H1 (cell line): ENCODE results near the gene MAPK9. TPM values are rescaled to one million over a fixed set of nuclear protein-coding genes. Genes with fewer than 3 reads are reported as not detected.

Experiments used
- CTCF ChIA-PET: fragments of 300-600 bp; sonication (Branson Sonifier 250); formaldehyde crosslinking; loops from one replicate; lab custom pipeline; 2021; ENCODE audit not compliant: partially characterized antibody; lab: Charles Lee
- POLR2A ChIA-PET: fragments of 300-600 bp; sonication (Branson Sonifier 250); formaldehyde crosslinking; loops from one replicate; lab custom pipeline; 2021; ENCODE audit warnings: inconsistent platforms; ENCODE audit not compliant: partially characterized antibody; lab: Charles Lee
- DNase-seq, 2 experiments: peaks; one replicate each; pipeline versions ENCODE4 v3.0.0 to v3.0.0-alpha.2; 2010 to 2022; ENCODE audit warnings: low spot score in 2 of 2, low read depth in 1 of 2, mixed read lengths in 1 of 2
- FAIRE-seq: peaks from 2 replicates; lab custom pipeline; 2011; peaks lifted over from hg19 to GRCh38; lab: Jason Lieb, UNC
- H2AFZ ChIP-seq: 2 replicates; pipeline ENCODE4 v1.8.1; 2012; ENCODE audit warnings: low read length, inconsistent platforms
- H2AK5ac ChIP-seq: 2 replicates; pipeline ENCODE4 v1.6.1; 2013; ENCODE audit warnings: low read depth, low read length
- H2BK120ac ChIP-seq: replicated peaks from 2 replicates; pipeline ENCODE3; 2013; ENCODE audit warnings: low read depth, low read length, inconsistent platforms
- H2BK12ac ChIP-seq: 2 replicates; pipeline ENCODE4 v1.6.1; 2013; ENCODE audit warnings: low read depth, low read length
- H2BK15ac ChIP-seq: 2 replicates; pipeline ENCODE4 v1.6.1; 2013; ENCODE audit warnings: low read length
- H2BK20ac ChIP-seq: 2 replicates; pipeline ENCODE4 v1.6.1; 2013; ENCODE audit warnings: low read length
- H2BK5ac ChIP-seq: 2 replicates; pipeline ENCODE4 v1.6.1; 2013; ENCODE audit warnings: low read depth, low read length
- H3K14ac ChIP-seq: 2 replicates; pipeline ENCODE4 v1.6.1; 2013; ENCODE audit warnings: inconsistent platforms; ENCODE audit not compliant: insufficient read length
- H3K18ac ChIP-seq: 2 replicates; pipeline ENCODE4 v1.6.1; 2013; ENCODE audit warnings: low read length; ENCODE audit errors: extremely low read depth
- H3K23ac ChIP-seq: 2 replicates; pipeline ENCODE4 v1.6.1; 2013; ENCODE audit warnings: inconsistent platforms; ENCODE audit not compliant: insufficient read length
- H3K23me2 ChIP-seq: 2 replicates; pipeline ENCODE4 v1.6.1; 2013; ENCODE audit warnings: low read depth, low read length
- H3K27ac ChIP-seq: 2 replicates; pipeline ENCODE4 v1.6.1; 2011; ENCODE audit warnings: low read depth, low read length, inconsistent platforms
- H3K27me3 ChIP-seq, 4 experiments: replicated peaks in 1 of 4; 1 replicate in 1 of 4; 2 replicates in 3 of 4; pipeline versions ENCODE4 v1.6.1 to v1.8.1; 2011 to 2013; ENCODE audit warnings: low read length in 3 of 4, mild to moderate bottlenecking in 3 of 4, inconsistent platforms in 2 of 4, mixed read lengths in 2 of 4, moderate library complexity in 1 of 4; ENCODE audit not compliant: control insufficient read depth in 3 of 4, insufficient read depth in 3 of 4; ENCODE audit errors: extremely low read depth in 1 of 4
- H3K36me3 ChIP-seq, 4 experiments: 2 replicates each; pipeline versions ENCODE4 v1.6.1 to v1.8.1; 2011 to 2013; ENCODE audit warnings: mild to moderate bottlenecking in 4 of 4, low read length in 3 of 4, moderate library complexity in 2 of 4, control low read depth in 1 of 4, inconsistent platforms in 1 of 4; ENCODE audit not compliant: insufficient read depth in 4 of 4, control insufficient read depth in 2 of 4
- H3K4ac ChIP-seq: replicated peaks from 2 replicates; pipeline ENCODE3; 2013; ENCODE audit warnings: low read length, low read depth, mixed read lengths, inconsistent platforms; ENCODE audit not compliant: insufficient read length
- H3K4me1 ChIP-seq, 4 experiments: replicated peaks in 1 of 4; 1 replicate in 1 of 4; 2 replicates in 3 of 4; pipeline versions ENCODE4 v1.6.1 to v1.8.1; 2011 to 2013; ENCODE audit warnings: low read length in 3 of 4, inconsistent platforms in 2 of 4, mixed read lengths in 1 of 4; ENCODE audit not compliant: insufficient read depth in 4 of 4, control insufficient read depth in 3 of 4
- H3K4me2 ChIP-seq, 2 experiments: 2 replicates each; pipeline versions ENCODE4 v1.6.1 to v1.8.1; 2011 to 2013; ENCODE audit warnings: low read depth in 2 of 2, low read length in 2 of 2, control low read depth in 1 of 2, inconsistent platforms in 1 of 2, mild to moderate bottlenecking in 1 of 2; ENCODE audit not compliant: insufficient read depth in 1 of 2
- H3K4me3 ChIP-seq, 4 experiments: fragments of 200-600, 300-600 bp in 1 of 4; sonication (generic), shearing (Covaris generic), sonication (Bioruptor Twin) in 1 of 4; 2 replicates each; pipeline versions ENCODE4 v1.5.1 to v1.8.1; 2011 to 2016; ENCODE audit warnings: low read length in 4 of 4, low read depth in 3 of 4, control low read depth in 2 of 4, inconsistent platforms in 2 of 4, mild to moderate bottlenecking in 2 of 4, mixed read lengths in 1 of 4, moderate library complexity in 1 of 4; ENCODE audit not compliant: insufficient read depth in 2 of 4; ENCODE audit errors: extremely low read depth in 1 of 4
- H3K56ac ChIP-seq: replicated peaks from 2 replicates; pipeline ENCODE3; 2013; ENCODE audit warnings: low read depth, mild to moderate bottlenecking, mixed read lengths, low read length, inconsistent platforms; ENCODE audit not compliant: insufficient read length
- H3K79me1 ChIP-seq: 2 replicates; pipeline ENCODE4 v1.6.1; 2013; ENCODE audit warnings: low read depth, low read length, control low read depth
- H3K79me2 ChIP-seq, 2 experiments: 2 replicates each; pipeline versions ENCODE4 v1.6.1 to v1.8.1; 2012 to 2013; ENCODE audit warnings: low read length in 2 of 2, mild to moderate bottlenecking in 2 of 2, inconsistent platforms in 1 of 2; ENCODE audit not compliant: insufficient read depth in 2 of 2, control insufficient read depth in 1 of 2
- H3K9ac ChIP-seq, 4 experiments: replicated peaks in 1 of 4; 1 replicate in 1 of 4; 2 replicates in 3 of 4; pipeline versions ENCODE4 v1.6.1 to v1.8.1; 2011 to 2013; ENCODE audit warnings: low read depth in 3 of 4, low read length in 3 of 4, control low read depth in 2 of 4, mild to moderate bottlenecking in 2 of 4, moderate library complexity in 2 of 4, inconsistent platforms in 1 of 4; ENCODE audit errors: extremely low read depth in 1 of 4
- H3K9me3 ChIP-seq, 2 experiments: 2 replicates each; pipeline versions ENCODE4 v1.6.1 to v1.8.1; 2012 to 2013; ENCODE audit warnings: mild to moderate bottlenecking in 2 of 2, moderate library complexity in 2 of 2, control low read depth in 1 of 2, inconsistent platforms in 1 of 2, low read depth in 1 of 2, low read length in 1 of 2, mixed read lengths in 1 of 2; ENCODE audit not compliant: insufficient read depth in 2 of 2
- H4K20me1 ChIP-seq, 2 experiments: replicated peaks in 1 of 2; 2 replicates each; pipeline versions ENCODE3 to v1.8.1; 2011 to 2013; ENCODE audit warnings: inconsistent platforms in 2 of 2, low read length in 2 of 2, mild to moderate bottlenecking in 1 of 2; ENCODE audit not compliant: insufficient read depth in 2 of 2, control insufficient read depth in 1 of 2
- H4K5ac ChIP-seq: 2 replicates; pipeline ENCODE4 v1.6.1; 2013; ENCODE audit warnings: low read length, low read depth, mixed read lengths, inconsistent platforms; ENCODE audit not compliant: insufficient read length
- H4K8ac ChIP-seq: 2 replicates; pipeline ENCODE4 v1.8.0; 2013; ENCODE audit warnings: mild to moderate bottlenecking, moderate library complexity, low read length, inconsistent platforms; ENCODE audit not compliant: insufficient read depth; ENCODE audit errors: extremely low read depth
- H4K91ac ChIP-seq: replicated peaks from 2 replicates; pipeline ENCODE3; 2013; ENCODE audit warnings: low read length, mixed read lengths, inconsistent platforms; ENCODE audit not compliant: insufficient read length
- ASH2L ChIP-seq: fragments of 200-600, 300-600 bp; sonication (generic); IDR thresholded peaks from one replicate; pipeline ENCODE4 v1.7.1; 2017; ENCODE audit warnings: low read length
- BACH1 ChIP-seq: IDR thresholded peaks from 2 replicates; pipeline ENCODE4 v1.6.1; 2012; ENCODE audit warnings: low read length, improper control_type of control experiment
- BRCA1 ChIP-seq: IDR thresholded peaks from 2 replicates; pipeline ENCODE4 v1.6.1; 2012; ENCODE audit warnings: low read depth, low read length, improper control_type of control experiment
- CHD2 ChIP-seq: IDR thresholded peaks from 2 replicates; pipeline ENCODE4 v1.6.1; 2012; ENCODE audit warnings: low read length, improper control_type of control experiment
- CTCF ChIP-seq, 3 experiments: IDR thresholded peaks; 1 replicate in 2 of 3; 2 replicates in 1 of 3; pipeline versions ENCODE4 v1.5.1 to v1.6.1; 2011; ENCODE audit warnings: low read length in 3 of 3, mild to moderate bottlenecking in 3 of 3, inconsistent platforms in 2 of 3, low read depth in 1 of 3, moderate library complexity in 1 of 3; ENCODE audit not compliant: insufficient read depth in 1 of 3; ENCODE audit errors: control extremely low read depth in 1 of 3
- JUND ChIP-seq: IDR thresholded peaks from 2 replicates; pipeline ENCODE4 v1.6.1; 2011; ENCODE audit warnings: mild to moderate bottlenecking, improper control_type of control experiment, low read length
- KDM1A ChIP-seq: fragments of 200-600, 300-600 bp; sonication (generic); IDR thresholded peaks from 2 replicates; pipeline ENCODE4 v1.7.1; 2016; ENCODE audit warnings: mild to moderate bottlenecking, low read length, borderline replicate concordance
- SP4 ChIP-seq: IDR thresholded peaks from 2 replicates; pipeline ENCODE4 v1.6.1; 2012; ENCODE audit warnings: low read length, inconsistent platforms
- YY1 ChIP-seq: IDR thresholded peaks from 2 replicates; pipeline ENCODE4 v1.6.1; 2011; ENCODE audit warnings: low read depth, mild to moderate bottlenecking, low read length
- WGBS, 2 experiments: shearing (Covaris generic) in 1 of 2; methylation state at CpG; one replicate each; pipeline versions ENCODE4 v1.1.6 to v1.1.7; 2013 to 2015; ENCODE audit warnings: low lambda C conversion rate in 2 of 2, mixed read lengths in 2 of 2, inconsistent platforms in 1 of 2, low coverage in 1 of 2, missing lambda C conversion rate in 1 of 2; ENCODE audit not compliant: insufficient replicate concordance in 2 of 2, insufficient coverage in 1 of 2, insufficient read length in 1 of 2; ENCODE audit errors: extremely low coverage in 1 of 2, missing lambda C conversion rate in 1 of 2; 5-methylcytosine and 5-hydroxymethylcytosine counted together
- polyA plus RNA-seq, 7 experiments: library from polyadenylated mRNA; depleted of rRNA in 3 of 7; stranded (reverse) in 5 of 7; unstranded in 2 of 7; fragments of >200 nt in 5 of 7; fragments of 200-250 nt in 2 of 7; gene quantifications; 1 replicate in 5 of 7; 2 replicates in 1 of 7; 4 replicates in 1 of 7; pipeline versions ENCODE4 v1.2.1 to v1.2.3, GENCODE V29; 2011 to 2013; ENCODE audit warnings: missing spikeins in 2 of 7, mixed read lengths in 2 of 7
- total RNA-seq: library from RNA; stranded (reverse); fragmentation: NEBNext Ultra II Directional; extraction: Animal tissue kit (Norgen Biotek cat#: 25700); gene quantifications from 2 replicates; pipeline ENCODE4 v1.2.1, GENCODE V29; 2021
- TF ChIP-seq, protein P1 (sequence below): IDR thresholded peaks from 2 replicates; pipeline ENCODE4 v1.6.1; 2012; ENCODE audit warnings: low read length, inconsistent platforms

MAPK9 gene
- total and polyA plus RNA-seq, 2 of the 8 experiments (the other 6 are each of a cell fraction or from before 2014, with no cell fraction given) = 22.3 to 43.7 TPM

- Histone ChIP-seq H4K91ac (no peak overlapping the region), H2BK20ac (no peak overlapping the region), H4K20me1 (peaks cover 0 to 4% of the 10 kb centered on the region in 2 experiments), H3K27ac (no peak overlapping the region), H3K4me1 (peaks cover 22 to 43% (median 31%) of the 10 kb centered on the region in 4 experiments), H3K9ac (no peak overlapping the region), H3K14ac (no peak overlapping the region), H3K4ac (no peak overlapping the region), H2BK15ac (no peak overlapping the region), H3K4me3 (no peak overlapping the region), H3K18ac (no peak overlapping the region; the same call in 1 of the 2 replicates), H3K36me3 (peaks cover 4 to 24% (median 17%) of the 10 kb centered on the region in 4 experiments), H2BK5ac (no peak overlapping the region), H4K5ac (peak overlapping the region; percentile 41), H2AFZ (no peak overlapping the region), H2BK12ac (no peak overlapping the region), H2AK5ac (no peak overlapping the region; the same call in 1 of the 2 replicates), H3K23ac (no peak overlapping the region), H4K8ac (no peak overlapping the region; the same call in 1 of the 2 replicates), H3K9me3 (no peaks in the 10 kb centered on the region), H3K79me2 (peaks cover 8 to 47% of the 10 kb centered on the region in 2 experiments; a peak in 3 of 4 replicates), H3K56ac (no peak overlapping the region), H3K79me1 (peaks cover 12% of the 10 kb centered on the region), H3K27me3 (no peaks in the 10 kb centered on the region), H2BK120ac (no peak overlapping the region), H3K23me2 (peaks cover 2% of the 10 kb centered on the region; the same call in 1 of the 2 replicates), H3K4me2 (no peak overlapping the region)
- ChIA-PET POLR2A (interaction anchor here (10.4 kb wide), 1 partner anchor 8 kb away, joined by 146 read pairs; no protein-coding TSS in a partner anchor), CTCF (interaction anchor here (1.4 to 4.3 kb wide), 6 partner anchors 9 to 130 kb away, joined by 3 to 29 read pairs (median 10); no protein-coding TSS in a partner anchor)
- WGBS, 2 experiments = 92% methylated on average over 9 of the region's 9 CpGs; no CpG with 5 or more reads in 1 of the 2 experiments
- FAIRE-seq (no peak), DNase-seq (no peak)
- TF ChIP-seq JUND (no peak), BRCA1 (no peak), ASH2L (no peak), YY1 (no peak), SP4 (no peak), CHD2 (no peak), KDM1A (no peak), CTCF (IDR thresholded peaks at IDR 0.05; ENCODE audit: control extremely low read depth in 1 of 3, insufficient read depth in 1 of 3, low read depth in 1 of 3, low read length in 3 of 3) (no peak), BACH1 (no peak)
- TF ChIP-seq, protein P1, sequence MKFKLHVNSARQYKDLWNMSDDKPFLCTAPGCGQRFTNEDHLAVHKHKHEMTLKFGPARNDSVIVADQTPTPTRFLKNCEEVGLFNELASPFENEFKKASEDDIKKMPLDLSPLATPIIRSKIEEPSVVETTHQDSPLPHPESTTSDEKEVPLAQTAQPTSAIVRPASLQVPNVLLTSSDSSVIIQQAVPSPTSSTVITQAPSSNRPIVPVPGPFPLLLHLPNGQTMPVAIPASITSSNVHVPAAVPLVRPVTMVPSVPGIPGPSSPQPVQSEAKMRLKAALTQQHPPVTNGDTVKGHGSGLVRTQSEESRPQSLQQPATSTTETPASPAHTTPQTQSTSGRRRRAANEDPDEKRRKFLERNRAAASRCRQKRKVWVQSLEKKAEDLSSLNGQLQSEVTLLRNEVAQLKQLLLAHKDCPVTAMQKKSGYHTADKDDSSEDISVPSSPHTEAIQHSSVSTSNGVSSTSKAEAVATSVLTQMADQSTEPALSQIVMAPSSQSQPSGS = no peak
These were observed 49.0 kb upstream of the MAPK9 start for GRCh38 chr5:180340856-180341255.
